Skin of body (tissue), 2 donors: ENCODE data around the gene SRGAP1. TPM values are rescaled to one million over a fixed set of nuclear protein-coding genes. Genes with fewer than 3 reads are reported as not detected.
"Not testable (repeated sequence)": the region's sequence is repeated elsewhere in the genome, so short reads cannot be mapped to it uniquely, and the experiment has no call there.

Experiments
- DNase-seq: peaks from one replicate; lab custom pipeline; 2025; lab: John Stamatoyannopoulos, UW
- total RNA-seq: library from RNA; depleted of rRNA; stranded (reverse); fragments of >200 nt; gene quantifications from one replicate; pipeline ENCODE4 v1.2.3, GENCODE V29; 2014

SRGAP1 gene
- total RNA-seq, 1 donor from 2014 or later, result 15.9 TPM

DNA sequence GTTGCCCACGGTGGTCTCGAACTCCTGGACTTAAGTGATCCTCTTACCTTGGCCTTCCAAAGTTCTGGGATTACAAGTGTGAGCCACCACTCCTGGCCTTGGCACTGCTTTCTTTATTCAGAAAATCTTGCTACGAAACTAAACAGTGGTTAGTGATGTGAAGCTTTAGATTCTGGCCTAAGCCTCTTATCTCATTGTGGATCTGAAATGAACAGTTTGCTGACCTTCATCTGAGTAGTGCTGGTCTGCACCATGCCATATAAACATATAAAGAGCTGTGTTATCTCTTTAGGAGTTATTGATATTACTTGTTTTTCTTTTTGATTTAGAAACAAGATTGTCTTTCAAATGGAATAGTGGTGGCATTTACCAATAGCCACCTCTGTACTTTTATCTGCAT lies 22.6 kb downstream of the SRGAP1 start:
- no peak for DNase-seq

DNA sequence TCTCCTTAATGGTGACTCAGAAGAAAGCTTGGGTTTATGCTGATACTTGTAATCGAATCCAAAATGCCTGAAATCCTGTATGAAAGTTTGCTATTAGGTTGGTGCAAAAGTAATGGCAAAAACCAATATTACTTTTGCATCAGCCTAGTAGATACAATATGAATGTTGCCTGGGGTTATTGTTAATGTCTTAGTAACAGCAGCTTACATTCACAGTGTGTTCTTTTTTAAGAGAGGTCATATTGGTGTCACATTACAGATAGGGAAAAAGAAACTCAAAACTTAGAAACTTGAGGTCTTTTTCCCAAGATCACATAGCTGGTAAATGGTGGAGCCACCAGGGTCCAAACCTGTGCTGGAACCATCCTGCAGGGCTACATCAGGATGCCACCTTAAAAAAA lies 25.2 kb downstream of the SRGAP1 start:
- DNase-seq, result no peak

DNA sequence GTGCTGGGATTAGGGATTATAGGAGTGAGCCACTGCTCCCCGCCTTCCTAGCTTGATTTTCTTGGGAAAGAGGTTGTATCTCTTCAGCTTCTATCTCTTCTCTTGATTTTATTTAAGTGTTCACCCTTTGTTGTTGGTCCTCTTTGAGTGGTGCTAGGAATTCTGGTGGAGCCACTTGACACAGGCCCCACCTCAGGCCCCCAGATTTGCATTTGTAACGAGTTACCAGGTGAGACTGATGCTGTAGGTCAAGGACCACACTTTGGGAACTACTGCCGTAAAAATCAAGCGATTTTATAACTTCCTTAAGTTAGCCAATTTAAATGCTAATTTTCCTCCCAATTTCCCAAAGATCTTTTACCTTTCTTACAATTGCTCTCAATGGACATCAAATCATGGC lies 26.3 kb downstream of the SRGAP1 start:
- no peak for DNase-seq

DNA sequence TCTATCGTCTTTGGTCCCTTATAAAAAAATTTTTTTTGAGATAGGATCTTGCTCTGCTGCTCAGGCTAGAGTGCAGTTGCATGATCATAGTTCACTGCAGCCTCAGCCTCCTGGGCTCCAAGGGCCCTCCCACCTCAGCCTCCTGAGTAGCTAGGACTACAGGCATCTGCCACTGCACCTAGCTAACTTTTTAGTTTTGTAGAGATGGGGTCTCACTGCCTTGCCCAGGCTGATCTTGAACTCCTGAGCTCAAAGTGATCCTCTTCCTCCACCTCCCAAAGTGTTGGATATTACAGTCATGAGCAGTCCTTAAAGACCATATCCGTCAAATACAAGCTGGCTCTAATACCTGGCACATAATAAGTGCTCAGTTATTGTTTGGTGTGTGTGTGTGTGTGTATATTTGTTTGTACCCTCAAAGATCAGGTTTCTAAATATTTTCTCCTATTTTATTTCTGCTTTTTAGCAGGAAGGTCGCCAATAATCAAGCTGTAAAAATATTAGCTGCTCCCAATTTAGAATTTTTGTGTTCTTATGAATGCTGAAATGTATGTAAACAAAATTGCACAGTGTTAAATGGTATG lies 30.5 kb downstream of the SRGAP1 start:
- DNase-seq, result no peak

DNA sequence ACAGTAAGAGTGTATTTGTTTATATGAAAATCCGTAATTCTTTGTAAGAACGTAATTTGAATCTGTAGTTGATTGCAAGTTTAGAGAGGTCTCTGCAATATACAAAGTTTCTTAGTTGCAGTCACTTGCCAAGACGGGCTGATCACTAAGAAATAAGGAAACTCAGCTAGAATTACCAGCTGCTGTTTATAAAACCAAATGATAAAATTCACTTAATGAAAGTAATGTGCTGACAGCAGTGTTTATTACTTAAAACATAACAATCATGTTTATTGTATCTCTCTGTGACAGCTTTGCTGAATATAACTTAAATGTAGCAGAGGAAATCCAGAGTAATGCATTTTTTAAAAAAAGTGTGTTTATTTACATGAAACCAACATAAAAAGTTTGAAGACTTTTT lies 31.2 kb downstream of the SRGAP1 start:
- peak; percentile 10 for DNase-seq

DNA sequence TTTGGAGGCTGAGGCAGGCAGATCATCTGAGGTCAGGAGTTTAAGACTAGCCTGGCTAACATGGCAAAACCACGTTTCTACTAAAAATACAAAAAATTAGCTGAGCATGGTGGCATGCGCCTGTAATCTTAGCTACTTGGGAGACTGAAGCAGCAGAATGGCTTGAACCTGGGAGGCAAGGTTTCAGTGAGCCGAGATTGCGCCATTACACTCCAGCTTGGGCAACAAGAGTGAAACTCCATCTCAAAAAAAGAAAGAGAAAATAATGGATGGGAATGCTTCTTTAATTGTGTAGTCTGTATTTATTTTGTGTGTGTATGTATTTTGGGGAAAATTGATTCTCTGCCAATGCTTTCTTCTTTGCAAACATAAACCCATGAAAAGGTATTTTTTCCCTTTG lies 32.5 kb downstream of the SRGAP1 start:
- no peak for DNase-seq

DNA sequence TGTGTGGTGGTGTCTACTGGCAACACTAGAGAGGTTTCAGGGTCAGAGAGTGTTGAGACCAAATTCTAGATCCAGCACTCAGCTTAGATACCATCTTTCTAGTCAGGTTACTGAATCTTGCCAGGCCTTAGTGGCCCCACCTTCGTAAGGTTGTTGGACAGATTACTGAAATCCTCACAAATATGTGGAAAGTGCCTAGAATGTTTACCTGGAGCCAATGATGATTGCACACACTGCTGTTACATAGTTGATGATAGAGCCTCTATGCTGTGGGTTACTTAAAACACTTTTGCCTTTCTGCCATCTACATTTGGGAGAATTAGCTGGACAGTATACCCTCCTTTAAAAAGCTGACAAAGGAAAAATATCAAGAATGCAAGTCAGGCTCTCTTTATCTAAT lies 33.2 kb downstream of the SRGAP1 start:
- no peak for DNase-seq

DNA sequence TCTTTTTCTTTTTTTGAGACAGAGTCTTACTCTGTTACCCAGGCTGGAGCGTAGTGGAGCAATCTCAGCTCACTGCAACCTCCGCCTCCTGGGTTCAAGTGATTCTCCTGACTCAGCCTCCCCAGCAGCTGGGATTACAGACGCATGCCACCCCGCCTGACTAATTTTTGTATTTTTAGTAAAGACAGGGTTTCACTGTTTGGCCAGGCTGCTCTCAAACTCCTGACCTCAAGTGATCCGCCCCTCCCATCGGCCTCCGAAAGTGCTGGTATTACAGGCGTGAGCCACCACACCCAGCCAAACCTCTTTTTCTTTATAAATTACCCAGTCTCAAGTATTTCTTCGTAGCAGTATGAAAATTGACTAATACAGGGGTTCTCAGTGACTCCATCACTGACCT lies 35.7 kb downstream of the SRGAP1 start:
- not testable (repeated sequence) for DNase-seq

DNA sequence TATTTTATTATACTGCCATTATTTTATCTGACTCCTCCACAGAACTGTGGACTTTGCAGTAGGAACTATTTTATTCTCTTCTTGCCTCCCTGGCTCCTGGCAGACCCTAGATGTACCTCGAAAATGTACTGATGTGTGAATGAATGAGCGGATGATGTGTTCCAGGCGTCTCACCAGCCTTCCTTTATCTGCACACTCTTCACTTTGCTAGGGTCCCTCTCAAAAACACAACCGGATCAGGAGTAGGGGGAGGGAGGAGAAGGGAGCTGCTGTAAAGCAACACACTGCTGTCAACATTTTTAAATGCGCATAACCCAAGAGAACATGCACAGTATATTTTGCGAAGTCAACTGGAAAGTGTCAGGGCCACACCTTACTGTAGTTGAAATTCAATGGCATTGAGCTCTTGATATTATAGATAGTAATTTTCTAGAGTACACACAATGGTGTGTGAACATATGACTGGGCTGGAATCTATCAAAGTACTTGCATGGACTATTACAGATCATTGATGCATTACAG lies 36.3 kb downstream of the SRGAP1 start:
- no peak for DNase-seq

DNA sequence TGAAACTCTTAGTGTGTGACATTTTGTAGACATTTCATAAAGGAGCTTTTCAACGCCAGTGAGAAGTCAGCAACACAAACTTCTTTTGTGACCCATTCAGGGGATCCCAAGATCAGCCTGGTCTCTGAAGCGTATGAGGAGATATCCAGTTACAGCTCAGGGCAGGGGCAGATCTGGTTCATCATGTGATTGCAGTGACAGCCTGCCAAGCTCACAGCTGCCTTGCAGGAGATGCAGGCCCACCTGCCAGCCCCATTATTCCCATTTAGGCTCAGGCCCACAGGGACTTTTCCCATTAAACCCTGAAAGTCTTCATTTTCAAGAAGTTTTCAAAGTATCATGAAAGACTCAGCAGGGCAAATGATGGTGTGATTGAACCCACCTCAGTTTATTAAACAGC lies 38.3 kb downstream of the SRGAP1 start:
- DNase-seq, result no peak

DNA sequence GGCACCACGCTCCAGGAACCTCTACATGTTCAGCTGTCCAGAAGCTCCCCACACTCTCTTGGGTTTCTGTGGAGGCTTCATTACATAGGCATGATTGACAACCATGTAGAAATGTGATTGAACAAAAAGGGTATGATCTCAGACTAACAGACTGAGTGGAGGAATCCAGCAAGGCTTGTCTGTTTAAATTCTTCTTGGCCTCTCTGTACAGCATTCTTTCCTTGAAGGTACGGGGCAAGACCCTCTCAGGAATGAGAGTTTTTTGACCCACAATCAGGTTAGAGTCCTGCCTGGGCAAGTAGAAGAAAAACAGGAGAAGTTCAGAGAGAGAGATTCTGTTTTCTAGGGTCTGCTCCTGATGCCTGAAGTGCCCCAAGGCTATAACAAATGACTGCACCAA lies 40.9 kb downstream of the SRGAP1 start:
- no peak for DNase-seq

DNA sequence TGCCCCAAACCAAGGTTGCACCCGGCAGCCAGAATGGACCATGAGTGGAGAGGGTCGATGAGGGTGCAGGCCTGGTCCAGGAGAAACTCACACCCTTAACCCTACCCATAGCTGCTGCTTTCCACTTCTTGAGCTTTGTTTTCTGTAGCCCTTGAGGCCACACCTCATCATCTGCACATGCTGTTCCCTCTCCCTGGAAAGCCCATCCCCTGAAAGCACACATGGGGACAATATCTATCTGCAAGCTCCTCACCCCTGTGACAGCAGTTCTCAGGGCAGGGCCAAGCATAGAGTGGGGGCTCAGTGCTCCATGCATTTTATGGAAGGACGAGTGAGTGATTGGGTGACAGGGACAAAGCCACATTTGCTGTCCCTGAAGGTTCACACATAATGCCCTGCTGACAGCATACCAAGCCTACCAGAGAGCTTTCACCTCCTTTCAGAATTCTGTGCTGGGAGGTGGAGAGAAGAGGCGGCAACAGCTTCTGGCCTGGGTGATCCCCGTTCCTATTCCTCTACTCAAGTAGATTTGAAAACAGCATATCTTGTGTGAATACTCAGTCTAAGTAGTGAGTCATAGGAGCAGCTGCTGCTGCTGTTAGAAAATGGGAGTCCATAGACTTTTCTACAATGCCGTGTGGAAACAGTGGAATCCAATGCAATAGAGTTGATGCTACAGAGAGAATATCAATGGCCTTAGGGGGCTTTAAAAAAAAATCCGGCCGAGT lies 44.6 kb downstream of the SRGAP1 start:
- no peak for DNase-seq

DNA sequence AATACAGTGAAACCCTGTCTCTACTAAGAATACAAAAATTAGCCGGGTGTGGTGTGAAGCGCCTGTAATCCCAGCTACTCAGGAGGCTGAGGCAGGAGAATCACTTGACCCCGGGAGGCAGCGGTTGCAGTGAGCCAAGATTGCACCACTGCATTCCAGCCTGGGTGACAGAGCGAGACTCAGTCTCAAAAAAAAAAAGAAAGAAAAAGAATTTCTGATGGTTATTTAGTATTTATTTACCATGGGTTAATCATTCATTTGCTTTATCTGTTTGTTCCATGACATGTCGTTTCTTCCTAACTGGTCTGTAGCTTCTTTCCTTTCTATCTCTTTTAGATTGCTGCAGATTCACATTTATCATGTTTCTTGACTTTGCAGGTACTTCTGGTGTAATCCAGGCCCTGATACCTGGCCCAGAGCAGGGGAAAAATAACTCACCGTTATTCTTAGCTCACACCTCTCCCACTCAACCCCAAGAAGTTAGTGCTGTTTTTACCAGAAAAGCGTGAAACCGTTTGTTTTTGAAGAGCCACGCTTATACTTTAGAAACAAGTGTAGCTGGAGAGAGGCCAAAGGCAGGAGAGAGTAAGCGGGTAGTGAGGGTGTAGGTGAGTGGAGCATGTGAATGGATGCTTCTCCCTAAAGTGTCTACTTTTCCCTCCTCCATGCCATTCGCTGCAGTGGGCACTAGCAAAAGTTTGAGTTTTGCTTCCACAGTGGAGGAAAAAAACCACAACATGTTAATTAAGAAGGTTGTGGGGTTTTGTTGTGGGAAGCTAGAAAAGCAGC lies 45.4 kb downstream of the SRGAP1 start:
- no peak for DNase-seq

DNA sequence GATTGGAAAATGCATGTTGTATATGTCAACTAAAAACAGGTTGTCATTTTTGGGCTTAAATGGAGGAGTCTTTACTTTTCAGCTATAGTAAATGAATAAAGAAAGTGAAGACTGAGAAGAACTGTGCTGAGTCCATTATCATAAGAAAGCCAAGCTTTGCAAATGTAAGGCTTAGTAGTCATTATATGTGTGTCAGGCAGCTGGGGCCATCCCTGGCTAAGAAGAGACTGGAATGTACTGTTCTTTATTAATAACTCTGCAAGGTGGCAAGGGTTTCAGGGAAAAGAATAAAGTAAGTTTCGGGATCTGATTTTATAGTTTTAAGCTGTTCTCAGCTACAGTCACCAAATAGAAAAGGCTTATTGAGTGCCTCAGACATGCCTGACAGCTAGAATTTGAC lies 48.7 kb downstream of the SRGAP1 start:
- no peak for DNase-seq

DNA sequence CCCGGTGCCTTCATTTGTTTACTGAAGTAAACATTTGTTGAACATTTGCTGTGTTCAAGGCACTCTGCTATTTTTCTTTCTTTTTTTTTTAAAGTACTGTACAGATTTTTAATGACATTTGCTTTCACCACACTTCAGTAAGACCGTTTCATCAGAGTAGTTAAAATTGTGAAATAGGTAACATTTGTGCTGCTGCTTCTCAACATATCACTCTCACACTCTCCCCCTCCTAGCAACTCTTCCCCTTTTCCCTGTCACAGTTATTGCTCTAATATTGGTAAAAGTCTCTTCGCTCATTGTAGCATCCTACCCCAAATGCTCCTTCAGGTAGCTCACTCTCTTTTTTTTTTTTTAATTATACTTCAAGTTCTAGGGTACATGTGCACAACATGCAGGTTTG lies 49.6 kb downstream of the SRGAP1 start:
- no peak for DNase-seq

DNA sequence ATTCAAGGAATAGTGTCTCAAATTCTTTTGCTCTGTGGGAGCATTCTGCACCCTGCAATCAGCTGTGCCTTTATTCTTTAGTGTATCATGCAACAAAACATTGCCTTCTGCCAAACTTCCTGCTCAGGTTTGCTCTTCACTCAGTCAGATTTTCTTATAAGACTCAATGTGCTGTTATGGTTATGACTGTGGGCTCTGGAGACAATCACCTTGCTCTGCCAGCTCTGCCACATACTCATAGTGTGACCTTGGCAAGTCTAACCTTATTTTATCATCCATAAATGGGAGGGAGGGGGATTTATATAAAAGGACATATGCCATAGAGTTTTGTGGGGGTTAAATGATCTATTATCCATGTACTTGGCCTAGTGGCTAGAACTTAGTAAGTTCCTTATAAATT lies 51.3 kb downstream of the SRGAP1 start:
- no peak for DNase-seq

DNA sequence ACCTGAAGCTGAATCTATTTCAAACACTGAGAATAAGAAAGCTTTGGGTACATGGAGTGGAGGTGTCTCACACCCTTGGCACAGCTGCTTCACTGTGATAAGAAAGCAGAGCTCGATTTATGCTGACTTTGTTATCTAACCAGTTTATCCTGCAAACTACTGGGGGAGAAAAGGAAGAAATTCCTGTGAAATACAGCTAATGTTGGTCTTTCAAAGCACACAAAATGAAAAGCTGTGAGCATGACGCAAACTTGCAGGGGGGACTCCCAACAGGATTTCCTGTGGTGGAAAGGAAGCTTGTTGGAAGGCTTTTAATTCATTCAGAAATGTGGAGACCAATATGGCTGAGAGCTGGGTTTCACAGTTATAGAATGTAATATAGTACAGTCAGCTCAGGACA lies 53.4 kb downstream of the SRGAP1 start:
- no peak for DNase-seq

DNA sequence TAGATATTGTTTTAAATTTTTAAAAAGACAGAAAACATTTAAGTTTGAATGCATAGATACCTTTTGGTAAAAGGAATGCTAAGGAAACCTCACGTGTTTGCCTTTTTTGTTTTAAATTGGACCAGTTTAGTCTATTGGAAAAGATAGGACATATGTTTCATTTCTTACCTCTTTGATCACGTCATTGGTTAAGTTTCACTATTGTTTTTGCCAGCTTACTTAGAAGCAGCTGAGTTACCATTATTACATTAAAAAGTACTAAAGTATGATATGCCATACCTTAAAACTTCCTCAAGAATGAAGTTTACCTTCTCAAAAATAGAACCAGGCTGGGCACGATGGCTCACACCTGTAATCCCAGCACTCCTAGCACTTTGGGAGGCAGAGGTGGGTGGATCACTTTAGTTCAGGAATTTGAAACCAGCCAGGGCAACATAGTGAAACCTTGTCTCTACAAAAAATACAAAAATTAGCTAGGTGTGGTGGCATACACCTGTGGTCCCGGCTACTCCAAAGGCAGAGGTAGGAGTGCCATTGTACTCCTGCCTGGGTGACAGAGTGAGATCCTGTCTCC lies 54.4 kb downstream of the SRGAP1 start:
- DNase-seq, result no peak

DNA sequence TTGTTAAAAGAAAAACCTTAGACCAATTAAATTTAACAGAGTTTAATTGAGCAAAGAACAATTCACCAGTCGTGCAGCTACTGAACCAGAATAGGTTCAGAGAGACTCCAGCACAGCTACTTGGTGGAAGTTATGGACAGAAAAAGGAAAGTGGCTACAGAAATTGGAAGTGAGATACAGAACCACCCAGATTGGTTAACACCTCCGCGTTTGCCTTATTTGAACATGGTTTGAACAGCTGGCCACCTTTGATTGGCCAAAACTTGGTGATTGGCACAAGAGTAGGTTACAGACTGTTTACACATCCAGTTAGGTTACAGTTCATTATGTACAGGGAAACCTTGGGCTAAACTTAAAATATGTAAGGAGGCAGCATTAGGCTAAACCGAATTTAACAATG lies 54.9 kb downstream of the SRGAP1 start:
- no peak for DNase-seq

DNA sequence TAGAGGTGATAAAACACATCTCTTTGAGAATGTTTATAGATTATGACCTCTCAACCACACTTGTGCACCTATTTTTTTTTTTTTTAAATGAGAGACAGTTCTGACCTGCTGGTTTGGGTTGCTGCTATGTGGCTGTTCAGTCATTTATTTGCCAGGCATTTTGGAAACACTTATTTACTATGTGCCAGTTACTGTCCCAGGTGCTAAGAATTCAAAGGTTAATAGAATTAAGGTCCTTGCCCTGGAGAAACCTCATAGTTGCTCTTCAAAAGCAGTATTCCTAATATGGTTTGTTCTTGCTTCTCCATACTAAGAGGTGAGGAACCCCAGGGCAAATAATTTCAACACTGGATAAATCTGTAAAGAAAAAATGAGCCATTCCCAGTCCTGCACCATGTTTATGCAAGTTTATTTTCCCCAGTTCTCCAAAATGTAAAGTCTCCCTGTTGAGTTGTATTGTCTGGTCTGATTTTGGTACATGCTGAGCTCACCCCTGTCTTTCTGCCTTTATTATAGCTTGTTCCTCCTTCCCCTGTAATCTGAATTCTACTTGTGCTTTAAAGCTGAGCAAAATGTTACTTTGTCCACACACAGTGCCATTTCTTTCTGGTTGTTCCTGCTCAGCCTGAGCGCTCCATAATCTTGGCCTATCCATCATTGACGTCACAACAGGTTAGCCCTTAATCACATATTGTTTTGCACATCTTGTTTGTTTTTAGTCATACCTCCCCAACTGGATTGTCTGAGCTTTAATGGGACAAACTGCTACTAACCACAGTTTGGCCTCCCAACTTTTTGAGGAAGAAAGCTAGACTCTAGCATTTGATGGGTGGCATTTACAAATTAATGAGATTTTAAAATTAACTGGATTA lies 56.7 kb downstream of the SRGAP1 start:
- DNase-seq, result no peak

DNA sequence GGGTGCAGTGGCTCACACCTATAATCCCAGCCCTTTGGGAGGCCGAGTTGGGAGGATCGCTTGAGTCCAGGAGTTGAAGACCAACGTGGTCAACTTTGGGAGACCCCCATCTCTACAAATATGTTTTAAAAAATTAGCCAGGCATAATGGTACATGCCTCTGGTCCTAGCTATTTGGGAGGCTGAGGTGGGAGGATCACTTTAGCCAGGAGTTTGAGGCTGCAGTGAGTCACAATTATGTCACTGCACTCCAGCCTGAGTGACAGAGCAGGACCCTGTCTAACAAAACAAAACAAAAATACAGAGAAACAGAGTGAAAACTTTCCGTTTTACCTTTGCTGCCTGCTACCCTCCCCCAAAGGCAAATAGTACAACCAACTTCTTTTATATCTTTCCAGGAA lies 60.2 kb downstream of the SRGAP1 start:
- no peak for DNase-seq
